Neural progenitor cell (in vitro differentiated cells): Measurements from ENCODE around the gene EDIL3. TPM values are rescaled to one million over a fixed set of nuclear protein-coding genes. Genes with fewer than 3 reads are reported as not detected.

Experiments
- DNase-seq: peaks from one replicate; pipeline ENCODE4 v3.0.0-alpha.2; 2016; ENCODE audit warnings: low spot score
- H2AFZ ChIP-seq: fragments of 200-600 bp; sonication (generic); replicated peaks from 2 replicates; pipeline ENCODE4 v1.6.1; 2016; ENCODE audit warnings: antibody characterized with exemption
- H3F3A ChIP-seq: fragments of 200-600 bp; sonication (generic); 2 replicates; pipeline ENCODE4 v1.6.1; 2016; ENCODE audit warnings: antibody characterized with exemption, low read depth
- H3K27ac ChIP-seq: fragments of 200-600 bp; sonication (generic); 2 replicates; pipeline ENCODE4 v1.5.1; 2016; ENCODE audit warnings: mild to moderate bottlenecking
- H3K27me3 ChIP-seq: fragments of 200-600 bp; sonication (generic); 2 replicates; pipeline ENCODE4 v1.6.1; 2016; ENCODE audit warnings: mild to moderate bottlenecking, moderate library complexity
- H3K36me3 ChIP-seq: fragments of 200-600 bp; sonication (generic); 2 replicates; pipeline ENCODE4 v1.5.1; 2016
- H3K4me1 ChIP-seq: fragments of 200-600 bp; sonication (generic); 2 replicates; pipeline ENCODE4 v1.6.1; 2016; ENCODE audit warnings: mixed run types
- H3K4me2 ChIP-seq: fragments of 200-600 bp; sonication (generic); 2 replicates; pipeline ENCODE4 v1.6.1; 2016
- H3K4me3 ChIP-seq: fragments of 200-600 bp; sonication (generic); 2 replicates; pipeline ENCODE4 v1.5.1; 2016
- H3K79me2 ChIP-seq: fragments of 200-600 bp; sonication (generic); 2 replicates; pipeline ENCODE4 v1.6.1; 2016; ENCODE audit warnings: low read depth
- H3K9ac ChIP-seq: fragments of 200-600 bp; sonication (generic); 2 replicates; pipeline ENCODE4 v1.6.1; 2016
- H3K9me3 ChIP-seq: fragments of 200-600 bp; sonication (generic); 2 replicates; pipeline ENCODE4 v1.5.1; 2016; ENCODE audit warnings: low read depth
- H4K20me1 ChIP-seq: fragments of 200-600 bp; sonication (generic); 2 replicates; pipeline ENCODE4 v1.6.1; 2016; ENCODE audit warnings: low read depth
- H3K27ac Mint-ChIP-seq: 3 replicates; pipeline ENCODE4 v1.8.0; 2021; ENCODE audit warnings: mixed read lengths
- H3K27me3 Mint-ChIP-seq: 2 replicates; pipeline ENCODE4 v1.8.0; 2022; ENCODE audit warnings: low read depth, mild to moderate bottlenecking, inconsistent platforms, moderate library complexity, mixed read lengths; ENCODE audit not compliant: insufficient read depth
- H3K36me3 Mint-ChIP-seq: 3 replicates; pipeline ENCODE4 v1.8.0; 2021; ENCODE audit warnings: mixed read lengths
- H3K4me1 Mint-ChIP-seq: 3 replicates; pipeline ENCODE4 v1.8.0; 2021; ENCODE audit warnings: mixed read lengths
- H3K4me3 Mint-ChIP-seq: 3 replicates; pipeline ENCODE4 v1.8.0; 2021; ENCODE audit warnings: mild to moderate bottlenecking, moderate library complexity, mixed read lengths
- H3K9me3 Mint-ChIP-seq: 3 replicates; pipeline ENCODE4 v1.8.0; 2020; ENCODE audit warnings: mixed read lengths
- CTCF ChIP-seq: fragments of 200-600 bp; sonication (generic); IDR thresholded peaks from 2 replicates; pipeline ENCODE4 v1.5.1; 2017; ENCODE audit warnings: antibody characterized with exemption, mild to moderate bottlenecking
- EZH2 ChIP-seq: fragments of 200-600 bp; sonication (generic); IDR thresholded peaks from 2 replicates; pipeline ENCODE4 v1.6.1; 2017; ENCODE audit warnings: antibody characterized with exemption, mild to moderate bottlenecking, moderate library complexity
- EZH2phosphoT487 ChIP-seq: fragments of 200-600 bp; sonication (generic); IDR thresholded peaks from 2 replicates; pipeline ENCODE4 v1.6.1; 2017; ENCODE audit warnings: antibody characterized with exemption
- total RNA-seq: library from RNA; depleted of rRNA; stranded (reverse); fragments of >200 nt; gene quantifications from 2 replicates; pipeline ENCODE4 v1.2.3, GENCODE V29; 2015; ENCODE audit warnings: low replicate concordance

Gene EDIL3
- total RNA-seq = 7.8 and 13.8 TPM in 2 replicates

DNA sequence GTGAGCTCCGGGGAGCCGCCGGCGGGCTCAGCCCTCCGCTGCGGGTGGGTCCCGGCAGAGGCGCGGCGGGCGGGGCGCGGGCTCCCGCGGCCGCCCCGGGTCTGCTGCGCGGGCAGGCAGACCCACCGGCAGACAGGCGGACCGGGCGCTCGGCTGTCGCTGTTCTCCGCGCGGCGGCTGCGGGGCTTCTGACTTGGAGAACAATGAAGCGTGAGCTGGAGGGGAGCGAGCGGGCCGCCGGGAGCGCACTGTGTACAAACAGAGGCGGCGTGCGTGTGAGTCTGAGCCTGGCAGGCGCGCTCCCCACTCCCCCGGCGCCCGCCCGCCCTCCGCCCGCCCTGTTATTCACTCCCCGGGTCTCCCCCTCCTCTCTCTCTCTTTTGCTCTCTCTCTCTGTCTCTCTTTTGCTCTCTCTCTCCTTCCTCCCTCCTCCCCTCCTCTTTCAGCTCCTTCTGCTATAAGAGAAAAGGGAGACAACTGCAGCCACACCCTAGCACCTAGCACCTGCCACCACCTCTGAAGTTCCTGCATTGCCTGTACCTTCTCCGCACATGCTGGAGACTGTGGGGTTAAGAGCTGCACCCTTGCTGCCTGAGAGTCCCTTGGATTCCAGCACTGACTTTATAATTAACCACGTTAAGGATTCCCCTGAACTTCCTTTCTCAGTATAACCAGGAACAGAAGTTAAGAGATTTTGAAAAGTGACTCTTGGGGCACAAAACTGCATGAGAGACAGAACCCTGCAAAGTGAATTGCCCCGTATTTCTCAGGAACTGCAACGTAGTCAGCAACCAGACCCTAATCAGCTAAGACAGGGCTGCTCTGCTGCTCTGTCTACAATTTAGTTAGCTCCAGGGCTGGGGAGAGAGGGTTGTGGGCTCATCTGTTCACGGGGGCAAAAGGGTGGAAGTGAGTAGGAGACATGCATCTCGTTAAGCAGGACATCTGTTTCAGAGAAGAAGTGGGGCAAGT is at the start of gene EDIL3:
Gene EDIL3 (minus strand): TSS at position 277 of the 972 bp plus-strand sequence. CDS start 506 bp downstream, outside the sequence.
- Histone ChIP-seq H3F3A (peaks cover 9% of the 10 kb centered on the region), H3K27ac (no peak within 1 kb of the TSS), H3K4me1 (peaks cover 6% of the 10 kb centered on the region), H3K9me3 (no peaks in the 10 kb centered on the region), H3K4me3 (peak within 1 kb of the TSS; percentile 57), H3K79me2 (no peaks in the 10 kb centered on the region), H3K27me3 (peaks cover 54% of the 10 kb centered on the region), H2AFZ (peak within 1 kb of the TSS; percentile 86), H4K20me1 (no peaks in the 10 kb centered on the region), H3K36me3 (no peaks in the 10 kb centered on the region), H3K4me2 (peak within 1 kb of the TSS; percentile 89), H3K9ac (no peak within 1 kb of the TSS)
- H3K4me1 Mint-ChIP-seq = peaks cover 16% of the 10 kb centered on the region
- peak within 1 kb of the TSS; percentile 91 for H3K4me3 Mint-ChIP-seq
- TF ChIP-seq EZH2 (no peak), EZH2phosphoT487 (no peak), CTCF (no peak)
- H3K9me3 Mint-ChIP-seq = no peaks in the 10 kb centered on the region
- H3K36me3 Mint-ChIP-seq = no peaks in the 10 kb centered on the region
- peak; percentile 91 for DNase-seq
- H3K27me3 Mint-ChIP-seq = peaks cover 27% of the 10 kb centered on the region
- H3K27ac Mint-ChIP-seq = no peak within 1 kb of the TSS

DNA sequence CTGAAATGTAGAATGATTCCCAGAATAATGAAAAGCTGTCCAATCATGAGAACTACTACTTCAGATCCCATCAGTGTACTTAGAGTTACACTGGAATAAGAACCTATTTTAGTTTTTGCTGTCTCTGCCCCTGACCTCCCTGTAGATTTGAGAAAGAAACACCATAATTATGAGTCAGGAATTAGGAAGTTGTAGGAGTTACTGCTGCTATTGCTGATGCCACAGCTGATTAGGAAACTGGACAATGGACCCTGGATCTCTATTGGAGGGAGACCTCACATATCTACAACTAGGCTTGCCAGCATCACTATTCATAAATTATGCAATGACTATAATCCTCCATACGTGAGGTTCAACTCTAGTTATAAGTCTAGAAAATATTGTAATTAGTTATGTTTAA is 48.8 kb upstream of the EDIL3 start:
- DNase-seq = no peak
- Histone ChIP-seq H3K9me3 (no peaks in the 10 kb centered on the region), H3K4me1 (no peaks in the 10 kb centered on the region), H3K4me3 (no peak overlapping the region), H3K9ac (no peak overlapping the region), H3K79me2 (no peaks in the 10 kb centered on the region), H3K36me3 (no peaks in the 10 kb centered on the region), H3K4me2 (no peak overlapping the region), H3F3A (no peaks in the 10 kb centered on the region), H4K20me1 (no peaks in the 10 kb centered on the region), H2AFZ (no peak overlapping the region), H3K27ac (no peak overlapping the region), H3K27me3 (no peaks in the 10 kb centered on the region)
- no peaks in the 10 kb centered on the region for H3K4me1 Mint-ChIP-seq
- peaks cover 2% of the 10 kb centered on the region for H3K27me3 Mint-ChIP-seq
- H3K36me3 Mint-ChIP-seq = no peaks in the 10 kb centered on the region
- no peak overlapping the region for H3K4me3 Mint-ChIP-seq
- TF ChIP-seq CTCF (no peak), EZH2 (no peak), EZH2phosphoT487 (no peak)
- peaks cover 2% of the 10 kb centered on the region for H3K9me3 Mint-ChIP-seq
- no peak overlapping the region for H3K27ac Mint-ChIP-seq

DNA sequence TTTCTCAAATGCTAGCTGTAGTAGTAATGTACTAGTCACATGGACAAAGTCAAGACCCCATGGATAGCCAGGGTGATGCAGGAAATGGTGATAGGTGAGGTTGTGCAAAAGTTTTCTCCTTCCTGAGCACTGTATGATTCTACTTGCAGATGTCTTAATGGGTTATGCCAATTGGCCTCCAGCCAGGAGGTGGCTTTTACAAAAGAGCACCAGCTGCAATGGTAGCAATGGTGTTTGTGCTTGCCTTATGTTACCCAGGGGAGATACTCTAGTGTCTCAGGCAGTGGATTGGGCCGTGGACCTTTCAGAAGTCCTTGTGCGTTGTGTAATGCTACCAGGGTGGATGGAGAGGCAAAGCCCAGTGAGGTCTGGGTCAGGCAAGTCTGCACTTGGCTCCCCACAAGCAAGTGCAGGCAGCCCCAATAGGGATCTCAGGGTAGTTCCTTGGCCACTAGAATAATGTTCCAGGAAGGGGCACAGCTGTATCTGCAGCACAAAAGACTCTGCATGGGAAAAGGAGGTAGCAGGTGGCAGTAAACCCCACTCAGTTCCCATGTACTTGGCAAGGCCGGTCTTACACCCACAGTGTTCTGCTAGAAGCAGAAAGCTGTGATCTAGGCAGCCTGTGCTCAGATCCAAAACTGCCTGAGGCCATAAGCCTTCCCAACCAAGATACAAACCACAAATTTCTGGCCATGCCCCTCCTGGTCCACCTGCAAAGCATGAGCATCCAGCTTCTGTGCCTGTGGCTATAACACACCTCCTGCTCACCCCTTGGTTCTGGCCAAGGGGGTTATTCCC is 46.4 kb upstream of the EDIL3 start:
- H3K27ac ChIP-seq = no peak overlapping the region
- no peaks in the 10 kb centered on the region for H3F3A ChIP-seq
- no peak overlapping the region for H3K9ac ChIP-seq
- H4K20me1 ChIP-seq = no peaks in the 10 kb centered on the region
- no peak overlapping the region for H3K4me3 ChIP-seq
- H3K27me3 ChIP-seq = no peaks in the 10 kb centered on the region
- no peak for DNase-seq
- H3K27me3 Mint-ChIP-seq = peaks cover 2% of the 10 kb centered on the region
- H2AFZ ChIP-seq = no peak overlapping the region
- H3K4me2 ChIP-seq = no peak overlapping the region
- no peaks in the 10 kb centered on the region for H3K79me2 ChIP-seq
- no peaks in the 10 kb centered on the region for H3K36me3 Mint-ChIP-seq
- peaks cover 2% of the 10 kb centered on the region for H3K9me3 Mint-ChIP-seq
- peaks cover under 1% of the 10 kb centered on the region for H3K4me1 ChIP-seq
- H3K4me3 Mint-ChIP-seq = no peak overlapping the region
- H3K4me1 Mint-ChIP-seq = no peaks in the 10 kb centered on the region
- no peaks in the 10 kb centered on the region for H3K36me3 ChIP-seq
- H3K27ac Mint-ChIP-seq = no peak overlapping the region
- H3K9me3 ChIP-seq = no peaks in the 10 kb centered on the region
- TF ChIP-seq CTCF = no peak
- no peak for TF ChIP-seq EZH2
- TF ChIP-seq EZH2phosphoT487 = no peak
